HG03460 (cell line): ENCODE results near the gene C10orf95.

Experiments used
- ATAC-seq: cut with Tn5 transposase; IDR thresholded peaks from one replicate; pipeline ENCODE4 v1.9.1; 2021; ENCODE audit not compliant: unreplicated experiment

Gene C10orf95

DNA sequence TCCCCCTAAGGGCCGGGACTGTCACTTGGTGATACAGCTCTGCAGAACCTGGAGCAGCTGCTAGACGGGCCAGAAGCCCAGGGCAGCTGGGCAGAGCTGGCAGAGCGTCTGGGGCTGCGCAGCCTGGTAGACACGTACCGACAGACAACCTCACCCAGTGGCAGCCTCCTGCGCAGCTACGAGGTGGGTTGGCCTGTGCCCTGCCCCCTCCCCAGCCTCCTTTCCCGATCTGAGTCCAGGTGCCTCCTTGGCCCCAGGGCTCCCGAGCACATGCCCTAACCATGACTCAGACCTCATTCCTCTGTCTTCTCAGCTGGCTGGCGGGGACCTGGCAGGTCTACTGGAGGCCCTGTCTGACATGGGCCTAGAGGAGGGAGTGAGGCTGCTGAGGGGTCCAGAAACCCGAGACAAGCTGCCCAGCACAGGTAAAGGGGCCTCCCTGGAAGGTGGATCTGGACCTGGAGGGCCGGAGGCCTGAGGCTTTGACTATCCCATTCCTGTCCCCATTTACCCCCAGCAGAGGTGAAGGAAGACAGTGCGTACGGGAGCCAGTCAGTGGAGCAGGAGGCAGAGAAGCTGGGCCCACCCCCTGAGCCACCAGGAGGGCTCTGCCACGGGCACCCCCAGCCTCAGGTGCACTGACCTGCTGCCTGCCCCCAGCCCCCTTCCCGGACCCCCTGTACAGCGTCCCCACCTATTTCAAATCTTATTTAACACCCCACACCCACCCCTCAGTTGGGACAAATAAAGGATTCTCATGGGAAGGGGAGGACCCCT is 49.4 kb downstream of the C10orf95 start:
- no peak for ATAC-seq

DNA sequence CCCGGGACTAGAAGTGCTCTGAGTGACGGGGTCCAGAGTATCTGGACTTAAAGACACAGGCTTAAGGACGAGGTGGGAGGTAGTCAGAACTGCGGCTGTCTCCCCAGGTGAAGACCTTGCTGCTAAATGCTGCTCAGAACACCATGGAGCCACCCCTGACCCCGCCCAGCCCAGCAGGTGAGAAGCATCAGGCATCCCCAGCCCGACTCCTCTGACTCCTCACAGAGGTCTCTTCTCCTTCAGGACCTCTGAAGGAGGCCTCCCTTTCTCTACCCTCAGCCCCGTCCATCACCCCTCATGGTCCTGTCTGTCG is 50.0 kb downstream of the C10orf95 start:
- ATAC-seq: no peak

DNA sequence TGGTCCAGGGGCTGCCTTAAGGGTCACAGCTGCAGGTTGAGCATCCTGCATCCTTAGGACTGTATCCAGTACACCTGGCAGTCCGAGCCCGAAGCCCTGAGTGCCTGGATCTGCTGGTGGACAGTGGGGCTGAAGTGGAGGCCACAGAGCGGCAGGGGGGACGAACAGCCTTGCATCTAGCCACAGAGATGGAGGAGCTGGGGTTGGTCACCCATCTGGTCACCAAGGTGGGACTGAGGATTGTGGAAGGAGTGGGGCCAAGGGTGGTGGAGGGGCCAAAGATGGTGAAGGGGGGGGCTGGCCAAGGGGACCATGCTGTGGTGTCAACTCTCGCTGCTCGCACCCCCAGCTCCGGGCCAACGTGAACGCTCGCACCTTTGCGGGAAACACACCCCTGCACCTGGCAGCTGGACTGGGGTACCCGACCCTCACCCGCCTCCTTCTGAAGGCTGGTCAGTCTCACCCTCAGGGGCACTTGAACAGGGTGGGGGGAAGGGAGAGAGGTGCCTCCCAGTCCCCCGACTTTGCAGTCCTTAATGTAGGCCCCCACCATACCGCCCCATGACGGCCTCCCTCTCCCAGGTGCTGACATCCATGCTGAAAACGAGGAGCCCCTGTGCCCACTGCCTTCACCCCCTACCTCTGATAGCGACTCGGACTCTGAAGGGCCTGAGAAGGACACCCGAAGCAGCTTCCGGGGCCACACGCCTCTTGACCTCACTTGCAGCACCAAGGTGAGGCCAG is 50.6 kb downstream of the C10orf95 start:
- ATAC-seq: no peak

DNA sequence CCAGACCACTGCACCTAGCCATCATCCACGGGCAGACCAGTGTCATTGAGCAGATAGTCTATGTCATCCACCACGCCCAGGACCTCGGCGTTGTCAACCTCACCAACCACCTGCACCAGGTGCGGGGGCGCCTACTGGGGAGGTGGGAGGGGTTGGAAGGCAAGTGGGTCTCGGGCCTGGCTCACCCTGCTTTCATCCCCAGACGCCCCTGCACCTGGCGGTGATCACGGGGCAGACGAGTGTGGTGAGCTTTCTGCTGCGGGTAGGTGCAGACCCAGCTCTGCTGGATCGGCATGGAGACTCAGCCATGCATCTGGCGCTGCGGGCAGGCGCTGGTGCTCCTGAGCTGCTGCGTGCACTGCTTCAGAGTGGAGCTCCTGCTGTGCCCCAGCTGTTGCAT is 51.3 kb downstream of the C10orf95 start:
- no peak for ATAC-seq
